ENCODE measurements around the gene PHC2.
"Not testable (repeated sequence)": the region's sequence is repeated elsewhere in the genome, so short reads cannot be mapped to it uniquely, and the experiment has no call there.

PHC2 gene

GRCh38 chr1:33319186-33319948 is 111.5 kb downstream of the PHC2 start:
- Histone ChIP-seq H3K36me3 (ENCODE audit: control insufficient read depth, insufficient read depth, low read length) (peaks cover 15% of the 10 kb centered on the region), H3K27me3 (replicated peaks; ENCODE audit: control insufficient read depth, insufficient read depth, low read length, poor library complexity, severe bottlenecking) (no peaks in the 10 kb centered on the region), H3K4me1 (ENCODE audit: control insufficient read depth, insufficient read depth, low read length, poor library complexity, severe bottlenecking) (no peaks in the 10 kb centered on the region), H3K9me3 (ENCODE audit: control insufficient read depth, low read length) (no peaks in the 10 kb centered on the region), H3K4me3 (ENCODE audit: insufficient read depth, low read depth, low read length, poor library complexity, severe bottlenecking) (no peak overlapping the region), H3K27ac (ENCODE audit: insufficient read depth, low read length, poor library complexity, severe bottlenecking) (no peak overlapping the region)
- DNase-seq, result no peak

DNA sequence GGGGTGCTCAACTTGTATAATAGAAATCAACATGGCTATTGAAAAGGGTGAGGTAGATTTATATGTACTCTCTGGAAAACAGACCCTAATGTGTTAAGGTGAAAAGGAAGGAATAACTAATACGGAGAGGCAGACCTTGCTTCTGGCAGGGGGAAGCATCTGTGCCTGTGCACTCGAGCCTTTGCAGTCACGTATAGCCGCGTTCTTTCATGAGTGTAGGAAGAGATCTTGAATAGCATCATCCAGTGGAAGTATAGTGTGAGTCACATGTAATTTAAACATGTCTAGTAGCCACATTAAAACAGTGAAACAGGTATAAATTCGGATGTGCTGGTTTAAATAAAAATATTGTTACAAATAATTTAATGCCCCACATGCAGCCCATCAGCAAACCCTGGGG is 112.9 kb downstream of the PHC2 start:
- no peaks in the 10 kb centered on the region for H3K9me3 ChIP-seq (ENCODE audit: control insufficient read depth, low read length)
- DNase-seq, result no peak
- H3K36me3 ChIP-seq (ENCODE audit: control insufficient read depth, insufficient read depth, low read length), result peaks cover under 1% of the 10 kb centered on the region
- H3K4me3 ChIP-seq (ENCODE audit: insufficient read depth, low read depth, low read length, poor library complexity, severe bottlenecking), result no peak overlapping the region
- H3K27me3 ChIP-seq (replicated peaks; ENCODE audit: control insufficient read depth, insufficient read depth, low read length, poor library complexity, severe bottlenecking), result no peaks in the 10 kb centered on the region
- no peaks in the 10 kb centered on the region for H3K4me1 ChIP-seq (ENCODE audit: control insufficient read depth, insufficient read depth, low read length, poor library complexity, severe bottlenecking)
- H3K27ac ChIP-seq (ENCODE audit: insufficient read depth, low read length, poor library complexity, severe bottlenecking), result no peak overlapping the region

- H3K27me3 ChIP-seq (replicated peaks; ENCODE audit: control insufficient read depth, insufficient read depth, low read length, poor library complexity, severe bottlenecking), result no peaks in the 10 kb centered on the region
- no peak overlapping the region for H3K4me3 ChIP-seq (ENCODE audit: insufficient read depth, low read depth, low read length, poor library complexity, severe bottlenecking)
- no peak for DNase-seq
- no peaks in the 10 kb centered on the region for H3K4me1 ChIP-seq (ENCODE audit: control insufficient read depth, insufficient read depth, low read length, poor library complexity, severe bottlenecking)
- no peak overlapping the region for H3K27ac ChIP-seq (ENCODE audit: insufficient read depth, low read length, poor library complexity, severe bottlenecking)
- H3K36me3 ChIP-seq (ENCODE audit: control insufficient read depth, insufficient read depth, low read length), result no peaks in the 10 kb centered on the region
- H3K9me3 ChIP-seq (ENCODE audit: control insufficient read depth, low read length), result no peaks in the 10 kb centered on the region
Observed at GRCh38 chr1:33317354-33317753, 113.5 kb downstream of the PHC2 start.

GRCh38 chr1:33316601-33317000 is 114.3 kb downstream of the PHC2 start:
- no peaks in the 10 kb centered on the region for H3K4me1 ChIP-seq (ENCODE audit: control insufficient read depth, insufficient read depth, low read length, poor library complexity, severe bottlenecking)
- no peak for DNase-seq
- H3K27ac ChIP-seq (ENCODE audit: insufficient read depth, low read length, poor library complexity, severe bottlenecking), result no peak overlapping the region
- H3K36me3 ChIP-seq (ENCODE audit: control insufficient read depth, insufficient read depth, low read length), result no peaks in the 10 kb centered on the region
- no peak overlapping the region for H3K4me3 ChIP-seq (ENCODE audit: insufficient read depth, low read depth, low read length, poor library complexity, severe bottlenecking)
- no peaks in the 10 kb centered on the region for H3K9me3 ChIP-seq (ENCODE audit: control insufficient read depth, low read length)
- H3K27me3 ChIP-seq (replicated peaks; ENCODE audit: control insufficient read depth, insufficient read depth, low read length, poor library complexity, severe bottlenecking), result no peaks in the 10 kb centered on the region

GRCh38 chr1:33314416-33314815 is 116.5 kb downstream of the PHC2 start:
- Histone ChIP-seq H3K9me3 (ENCODE audit: control insufficient read depth, low read length) (no peaks in the 10 kb centered on the region), H3K27ac (ENCODE audit: insufficient read depth, low read length, poor library complexity, severe bottlenecking) (no peak overlapping the region), H3K4me1 (ENCODE audit: control insufficient read depth, insufficient read depth, low read length, poor library complexity, severe bottlenecking) (no peaks in the 10 kb centered on the region), H3K36me3 (ENCODE audit: control insufficient read depth, insufficient read depth, low read length) (no peaks in the 10 kb centered on the region), H3K27me3 (replicated peaks; ENCODE audit: control insufficient read depth, insufficient read depth, low read length, poor library complexity, severe bottlenecking) (no peaks in the 10 kb centered on the region), H3K4me3 (ENCODE audit: insufficient read depth, low read depth, low read length, poor library complexity, severe bottlenecking) (no peak overlapping the region)
- no peak for DNase-seq

DNA sequence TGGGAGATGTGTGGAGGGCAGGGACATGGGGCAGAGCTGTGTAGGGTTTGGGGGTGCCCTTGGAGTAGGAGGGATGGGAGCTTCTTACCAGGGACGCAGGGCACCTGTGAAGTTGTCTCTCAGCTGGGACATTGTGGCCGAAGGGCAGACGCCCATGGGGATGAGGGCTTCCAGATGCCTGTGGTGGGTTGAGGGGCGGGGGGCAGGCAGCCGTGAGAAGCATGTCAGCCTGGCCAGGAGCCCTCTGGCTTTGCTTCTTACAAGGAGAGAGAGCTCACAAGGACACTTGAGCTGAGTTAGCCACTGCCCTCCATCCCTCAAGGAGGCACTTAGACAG is 118.5 kb downstream of the PHC2 start:
- peaks cover 5% of the 10 kb centered on the region for H3K27me3 ChIP-seq (replicated peaks; ENCODE audit: control insufficient read depth, insufficient read depth, low read length, poor library complexity, severe bottlenecking)
- no peak overlapping the region for H3K4me3 ChIP-seq (ENCODE audit: insufficient read depth, low read depth, low read length, poor library complexity, severe bottlenecking)
- no peak for DNase-seq
- H3K36me3 ChIP-seq (ENCODE audit: control insufficient read depth, insufficient read depth, low read length), result no peaks in the 10 kb centered on the region
- no peak overlapping the region for H3K27ac ChIP-seq (ENCODE audit: insufficient read depth, low read length, poor library complexity, severe bottlenecking)
- no peaks in the 10 kb centered on the region for H3K9me3 ChIP-seq (ENCODE audit: control insufficient read depth, low read length)
- no peaks in the 10 kb centered on the region for H3K4me1 ChIP-seq (ENCODE audit: control insufficient read depth, insufficient read depth, low read length, poor library complexity, severe bottlenecking)

GRCh38 chr1:33311706-33312412 is 119.0 kb downstream of the PHC2 start:
- Histone ChIP-seq H3K4me1 (ENCODE audit: control insufficient read depth, insufficient read depth, low read length, poor library complexity, severe bottlenecking) (no peaks in the 10 kb centered on the region), H3K36me3 (ENCODE audit: control insufficient read depth, insufficient read depth, low read length) (no peaks in the 10 kb centered on the region), H3K9me3 (ENCODE audit: control insufficient read depth, low read length) (no peaks in the 10 kb centered on the region), H3K27ac (ENCODE audit: insufficient read depth, low read length, poor library complexity, severe bottlenecking) (no peak overlapping the region), H3K4me3 (ENCODE audit: insufficient read depth, low read depth, low read length, poor library complexity, severe bottlenecking) (no peak overlapping the region), H3K27me3 (replicated peaks; ENCODE audit: control insufficient read depth, insufficient read depth, low read length, poor library complexity, severe bottlenecking) (peaks cover 7% of the 10 kb centered on the region)
- no peak for DNase-seq

DNA sequence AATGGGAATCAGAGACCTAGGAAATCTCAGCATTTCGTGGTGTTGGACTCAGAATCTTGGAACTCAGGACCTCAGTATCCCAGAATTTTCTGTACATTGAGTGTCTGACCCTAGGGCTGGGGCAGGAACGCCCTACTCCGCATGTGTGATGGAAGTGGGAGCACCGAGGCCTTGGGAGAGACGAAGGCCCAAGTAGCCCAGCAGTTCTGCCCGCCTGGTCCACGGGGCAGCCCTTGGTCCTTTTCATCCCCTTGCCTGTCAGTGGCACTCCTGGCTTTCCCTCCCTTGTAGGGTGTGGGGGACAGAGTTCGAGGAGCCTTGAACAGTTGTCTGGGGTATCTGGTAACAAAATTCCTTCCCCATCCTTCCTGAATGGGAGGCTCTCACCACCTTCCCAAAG is 120.2 kb downstream of the PHC2 start:
- Histone ChIP-seq H3K27me3 (replicated peaks; ENCODE audit: control insufficient read depth, insufficient read depth, low read length, poor library complexity, severe bottlenecking) (peaks cover 17% of the 10 kb centered on the region), H3K4me1 (ENCODE audit: control insufficient read depth, insufficient read depth, low read length, poor library complexity, severe bottlenecking) (no peaks in the 10 kb centered on the region), H3K36me3 (ENCODE audit: control insufficient read depth, insufficient read depth, low read length) (no peaks in the 10 kb centered on the region), H3K9me3 (ENCODE audit: control insufficient read depth, low read length) (no peaks in the 10 kb centered on the region), H3K27ac (ENCODE audit: insufficient read depth, low read length, poor library complexity, severe bottlenecking) (no peak overlapping the region), H3K4me3 (ENCODE audit: insufficient read depth, low read depth, low read length, poor library complexity, severe bottlenecking) (no peak overlapping the region)
- no peak for DNase-seq

- not testable (repeated sequence) for H3K27ac ChIP-seq (ENCODE audit: insufficient read depth, low read length, poor library complexity, severe bottlenecking); H3K4me3 ChIP-seq (ENCODE audit: insufficient read depth, low read depth, low read length, poor library complexity, severe bottlenecking); H3K4me1 ChIP-seq (ENCODE audit: control insufficient read depth, insufficient read depth, low read length, poor library complexity, severe bottlenecking); H3K36me3 ChIP-seq (ENCODE audit: control insufficient read depth, insufficient read depth, low read length); H3K9me3 ChIP-seq (ENCODE audit: control insufficient read depth, low read length); DNase-seq
- H3K27me3 ChIP-seq (replicated peaks; ENCODE audit: control insufficient read depth, insufficient read depth, low read length, poor library complexity, severe bottlenecking), result peaks cover 17% of the 10 kb centered on the region
Observed at GRCh38 chr1:33309351-33309750, 121.5 kb downstream of the PHC2 start.

- no peaks in the 10 kb centered on the region for H3K9me3 ChIP-seq (ENCODE audit: control insufficient read depth, low read length)
- no peaks in the 10 kb centered on the region for H3K4me1 ChIP-seq (ENCODE audit: control insufficient read depth, insufficient read depth, low read length, poor library complexity, severe bottlenecking)
- no peak overlapping the region for H3K27ac ChIP-seq (ENCODE audit: insufficient read depth, low read length, poor library complexity, severe bottlenecking)
Observed at GRCh38 chr1:33307494-33307864, 123.4 kb downstream of the PHC2 start.

More at GRCh38 chr1:33307494-33307864, 123.4 kb downstream of the PHC2 start:
- Histone ChIP-seq H3K36me3 (ENCODE audit: control insufficient read depth, insufficient read depth, low read length) (no peaks in the 10 kb centered on the region), H3K4me3 (ENCODE audit: insufficient read depth, low read depth, low read length, poor library complexity, severe bottlenecking) (no peak overlapping the region), H3K27me3 (replicated peaks; ENCODE audit: control insufficient read depth, insufficient read depth, low read length, poor library complexity, severe bottlenecking) (peaks cover 17% of the 10 kb centered on the region)
- no peak for DNase-seq

All from effector memory CD4-positive, alpha-beta T cell (primary cell).